C4-2B (cell line): ENCODE measurements around the gene SSTR4.
"Not testable (repeated sequence)": the region's sequence is repeated elsewhere in the genome, so short reads cannot be mapped to it uniquely, and the experiment has no call there.

ENCODE experiments used
- H3K27ac ChIP-seq: fragments of 450-650 bp; 2 replicates; pipeline ENCODE4 v1.5.1; 2017
- ZFX ChIP-seq: fragments of 450-650 bp; IDR thresholded peaks from 2 replicates; pipeline ENCODE4 v1.6.1; 2017
- TF ChIP-seq, protein P1 (sequence below): fragments of 450-650 bp; conservative IDR thresholded peaks from 2 replicates; pipeline ENCODE4 v1.5.1; 2017; ENCODE audit warnings: mild to moderate bottlenecking

Gene SSTR4

DNA sequence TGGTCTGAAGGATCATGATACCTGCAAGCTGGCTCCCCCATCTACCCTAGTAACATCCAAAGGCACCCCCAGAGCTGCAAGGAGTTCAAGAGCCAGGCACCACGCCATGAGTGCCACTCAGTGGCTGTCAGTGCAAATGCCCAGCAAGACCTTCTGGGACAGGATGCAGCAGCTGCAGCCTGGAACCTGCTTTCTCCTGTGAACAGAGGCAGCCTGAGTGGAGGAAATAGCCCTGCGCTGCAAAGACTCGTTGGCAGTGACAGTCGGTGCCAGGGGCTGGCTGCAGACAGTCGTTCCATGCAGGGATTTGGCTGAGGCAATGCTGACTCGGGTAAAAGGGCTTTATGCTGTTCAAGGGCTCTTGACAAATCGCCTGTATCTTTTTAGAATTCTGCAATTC, 15.7 kb upstream of the SSTR4 start:
- H3K27ac ChIP-seq: no peak overlapping the region
- no peak for TF ChIP-seq ZFX
- TF ChIP-seq, protein P1, sequence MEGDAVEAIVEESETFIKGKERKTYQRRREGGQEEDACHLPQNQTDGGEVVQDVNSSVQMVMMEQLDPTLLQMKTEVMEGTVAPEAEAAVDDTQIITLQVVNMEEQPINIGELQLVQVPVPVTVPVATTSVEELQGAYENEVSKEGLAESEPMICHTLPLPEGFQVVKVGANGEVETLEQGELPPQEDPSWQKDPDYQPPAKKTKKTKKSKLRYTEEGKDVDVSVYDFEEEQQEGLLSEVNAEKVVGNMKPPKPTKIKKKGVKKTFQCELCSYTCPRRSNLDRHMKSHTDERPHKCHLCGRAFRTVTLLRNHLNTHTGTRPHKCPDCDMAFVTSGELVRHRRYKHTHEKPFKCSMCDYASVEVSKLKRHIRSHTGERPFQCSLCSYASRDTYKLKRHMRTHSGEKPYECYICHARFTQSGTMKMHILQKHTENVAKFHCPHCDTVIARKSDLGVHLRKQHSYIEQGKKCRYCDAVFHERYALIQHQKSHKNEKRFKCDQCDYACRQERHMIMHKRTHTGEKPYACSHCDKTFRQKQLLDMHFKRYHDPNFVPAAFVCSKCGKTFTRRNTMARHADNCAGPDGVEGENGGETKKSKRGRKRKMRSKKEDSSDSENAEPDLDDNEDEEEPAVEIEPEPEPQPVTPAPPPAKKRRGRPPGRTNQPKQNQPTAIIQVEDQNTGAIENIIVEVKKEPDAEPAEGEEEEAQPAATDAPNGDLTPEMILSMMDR: no peak

DNA sequence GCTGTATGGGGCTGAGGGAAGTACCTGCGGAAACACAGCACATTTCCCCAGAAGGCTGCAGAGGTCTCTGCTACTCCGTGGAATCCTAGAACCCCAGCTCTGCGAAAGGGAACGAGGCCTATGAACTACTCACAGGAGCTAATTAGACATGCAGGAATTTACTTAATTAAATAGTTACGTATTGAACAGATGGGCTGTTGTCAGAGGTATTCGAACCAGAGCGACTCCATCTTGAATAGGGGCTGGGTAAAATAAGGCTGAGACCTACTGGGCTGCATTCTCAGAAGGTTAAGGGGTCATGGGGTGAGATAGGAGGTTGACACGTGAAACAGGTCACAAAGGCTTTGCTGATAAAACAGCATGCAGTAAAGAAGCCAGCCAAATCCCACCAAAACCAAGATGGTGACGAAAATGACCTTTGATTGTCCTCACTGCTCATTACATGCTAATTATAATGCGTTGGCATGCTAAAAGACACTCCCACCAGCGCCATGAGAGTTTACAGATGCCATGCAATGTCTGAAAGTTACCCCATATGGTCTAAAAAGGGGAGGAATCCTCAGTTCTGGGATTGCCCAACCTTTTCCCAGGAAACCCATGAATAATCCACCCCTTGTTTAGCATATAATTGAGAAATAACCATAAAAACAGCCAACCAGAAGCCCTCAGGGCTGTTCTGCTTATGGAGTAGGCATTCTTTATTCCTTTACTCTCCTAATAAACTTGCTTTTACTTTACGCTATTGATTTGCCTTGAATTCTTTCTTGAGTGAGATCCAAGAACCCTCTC, 14.7 kb upstream of the SSTR4 start:
- no peak overlapping the region for H3K27ac ChIP-seq
- no peak for TF ChIP-seq ZFX
- TF ChIP-seq, protein P1: no peak

DNA sequence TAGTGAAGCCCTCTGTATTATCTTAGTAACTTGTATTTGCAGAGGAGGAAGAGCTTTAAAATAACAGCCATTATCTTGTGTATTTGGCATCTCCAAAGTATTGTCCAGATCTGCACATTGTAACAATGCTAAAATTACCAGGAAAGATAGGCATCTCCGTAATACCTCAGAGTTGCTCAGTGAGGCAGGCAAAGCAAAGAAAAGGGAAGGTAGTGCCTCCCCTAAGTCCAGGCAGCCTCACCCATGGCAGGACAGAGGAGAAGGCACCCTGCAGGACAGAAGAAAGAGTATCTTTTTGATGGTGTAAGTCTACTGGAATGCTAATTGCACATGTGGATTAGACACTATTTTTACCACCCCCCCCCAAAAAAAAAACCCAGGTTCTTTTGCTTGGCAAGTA, 13.6 kb upstream of the SSTR4 start:
- TF ChIP-seq, protein P1: no peak
- no peak for TF ChIP-seq ZFX
- no peak overlapping the region for H3K27ac ChIP-seq

DNA sequence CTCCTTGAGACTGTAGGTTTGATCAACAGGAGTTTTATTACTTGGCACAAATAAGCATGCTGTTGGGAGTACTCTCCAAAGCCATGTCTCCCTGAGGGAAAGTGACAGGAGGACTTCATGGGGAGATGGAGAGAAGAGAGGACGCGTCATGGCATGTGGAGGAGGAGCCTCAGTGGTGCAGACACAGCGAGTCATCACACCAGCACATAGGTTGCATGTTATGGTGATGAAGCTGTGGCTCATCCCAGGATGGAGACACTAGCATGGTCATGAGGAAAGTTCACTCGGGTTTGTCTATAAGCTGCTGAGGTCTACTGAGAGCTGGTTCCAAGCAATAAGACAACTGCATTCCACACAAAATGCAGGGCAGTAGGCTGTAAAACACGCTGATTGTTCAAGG, 13.2 kb upstream of the SSTR4 start:
- no peak for TF ChIP-seq ZFX
- TF ChIP-seq, protein P1: no peak

DNA sequence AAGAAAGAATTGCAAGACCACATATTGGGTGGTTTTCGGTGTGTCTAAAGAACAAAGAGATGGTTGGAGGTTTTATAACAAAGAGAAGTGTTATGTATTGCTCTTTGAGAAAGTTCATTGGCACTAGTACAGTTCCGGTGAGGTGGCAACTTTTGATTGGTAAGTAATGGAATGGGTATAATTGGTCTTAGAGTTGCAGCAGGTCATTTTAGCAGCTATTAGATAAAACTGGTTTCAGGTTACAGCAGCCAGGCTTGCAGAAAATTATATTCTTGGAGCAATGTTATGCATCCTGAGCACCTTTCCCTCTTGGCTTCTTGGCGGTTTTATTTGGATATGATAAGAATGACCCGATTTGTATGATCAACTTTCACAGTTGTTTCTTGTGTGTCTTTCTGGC, 12.3 kb upstream of the SSTR4 start:
- TF ChIP-seq, protein P1: no peak
- TF ChIP-seq ZFX: no peak
- no peak overlapping the region for H3K27ac ChIP-seq

More for the DNA sequence above, 13.2 kb upstream of the SSTR4 start:
- no peak overlapping the region for H3K27ac ChIP-seq

DNA sequence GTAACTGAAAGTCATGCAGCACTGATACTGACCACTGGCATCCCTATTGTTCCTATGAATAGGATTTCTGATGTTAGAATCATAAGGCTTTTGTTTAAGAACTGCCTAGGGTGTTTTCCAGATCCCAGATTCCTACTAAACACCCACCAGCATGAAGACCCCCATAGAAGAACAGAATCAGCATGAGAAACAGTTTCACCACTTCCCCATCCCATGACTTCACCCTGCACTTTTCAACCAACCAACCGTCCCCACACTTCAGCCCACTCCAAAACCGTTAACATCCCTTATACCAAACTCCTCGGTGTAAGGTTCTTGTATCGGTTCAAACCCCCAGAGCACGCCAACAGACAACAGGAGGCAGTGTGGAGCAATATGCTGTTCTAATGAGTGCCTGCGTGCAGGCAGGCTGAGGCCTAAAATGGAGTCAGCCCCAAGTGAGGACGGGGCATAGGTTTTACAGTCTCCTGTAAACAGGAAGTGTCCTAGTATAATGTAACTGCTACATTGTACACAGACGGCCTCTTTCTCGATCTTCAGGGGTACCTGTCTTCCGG, 11.4 kb upstream of the SSTR4 start:
- TF ChIP-seq, protein P1: no peak
- TF ChIP-seq ZFX: no peak
- no peak overlapping the region for H3K27ac ChIP-seq

DNA sequence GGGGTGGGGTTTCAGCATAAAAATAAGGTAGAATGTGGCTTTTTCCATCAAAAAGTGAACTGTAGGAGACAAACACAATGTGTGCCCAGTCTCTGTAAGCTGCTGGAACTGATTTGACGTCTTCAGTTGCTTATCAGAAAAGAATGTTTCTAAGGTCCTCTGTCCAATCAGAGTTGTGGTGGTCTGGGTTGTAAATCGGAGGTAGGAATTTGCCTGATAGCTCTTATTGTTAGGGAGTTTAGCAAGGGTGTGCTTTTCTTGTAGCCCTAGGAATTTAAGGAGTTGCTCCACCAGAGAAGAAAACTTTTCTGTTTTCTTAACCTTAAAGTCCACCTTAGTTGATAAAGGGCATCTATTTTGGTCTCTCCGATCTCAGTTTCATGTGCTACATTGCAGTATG, 10.4 kb upstream of the SSTR4 start:
- TF ChIP-seq, protein P1: no peak
- no peak for TF ChIP-seq ZFX

DNA sequence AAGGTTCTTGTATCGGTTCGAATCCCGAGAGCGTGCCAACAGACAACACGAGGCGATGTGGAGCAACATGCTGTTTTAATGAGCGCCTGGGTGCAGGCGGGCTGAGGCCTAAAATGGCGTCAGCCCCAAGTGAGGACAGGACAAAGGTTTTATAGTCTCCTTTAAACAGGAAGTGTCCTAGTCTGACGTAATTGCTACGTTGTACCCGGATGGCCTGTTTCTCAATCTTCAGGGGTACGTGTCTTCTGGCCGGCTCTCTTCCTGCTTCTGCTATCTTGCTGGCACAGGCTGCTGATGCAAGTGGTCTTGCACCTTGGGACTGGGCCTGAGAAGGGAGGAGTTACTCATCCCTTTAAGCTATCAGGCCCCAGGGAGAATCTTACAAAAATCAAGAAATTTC, 9.6 kb upstream of the SSTR4 start:
- not testable (repeated sequence) for H3K27ac ChIP-seq

More for the DNA sequence above, 10.4 kb upstream of the SSTR4 start:
- H3K27ac ChIP-seq: no peak overlapping the region
